Kidney (tissue), 14 donors: ENCODE measurements around the gene AKAP6. TPM values are rescaled to one million over a fixed set of nuclear protein-coding genes. Genes with fewer than 3 reads are reported as not detected.

ENCODE experiments used
- DNase-seq, 5 donors: peaks; one replicate each; pipeline ENCODE4 v3.0.0-alpha.2; 2013 to 2020
- FAIRE-seq: peaks from 2 replicates; lab custom pipeline; 2012; peaks lifted over from hg19 to GRCh38; lab: Jason Lieb, UNC
- H3K27ac ChIP-seq, 2 donors: one replicate each; pipeline ENCODE4 v1.7.0; 2013; ENCODE audit warnings: low read depth in 2 of 2, low read length in 2 of 2, inconsistent platforms in 1 of 2
- H3K27me3 ChIP-seq: one replicate; pipeline ENCODE4 v1.7.1; 2013; ENCODE audit warnings: low read length, inconsistent platforms; ENCODE audit not compliant: control insufficient read depth, insufficient read depth
- H3K36me3 ChIP-seq, 3 donors: one replicate each; pipeline versions ENCODE4 v1.7.0 to v1.7.1; 2013; ENCODE audit warnings: low read length in 3 of 3, control low read depth in 1 of 3, inconsistent platforms in 1 of 3; ENCODE audit not compliant: insufficient read depth in 3 of 3, control insufficient read depth in 2 of 3
- H3K4me1 ChIP-seq, 3 donors: one replicate each; pipeline versions ENCODE4 v1.7.0 to v1.7.1; 2013; ENCODE audit warnings: low read length in 3 of 3, inconsistent platforms in 1 of 3, low read depth in 1 of 3; ENCODE audit not compliant: control insufficient read depth in 2 of 3, insufficient read depth in 2 of 3
- H3K4me3 ChIP-seq, 3 donors: one replicate each; pipeline versions ENCODE4 v1.7.0 to v1.8.1; 2013; ENCODE audit warnings: low read length in 3 of 3, control low read depth in 1 of 3, inconsistent platforms in 1 of 3
- H3K9ac ChIP-seq, 3 donors: one replicate each; pipeline versions ENCODE4 v1.7.0 to v1.7.1; 2013; ENCODE audit warnings: low read length in 3 of 3, control low read depth in 1 of 3, inconsistent platforms in 1 of 3
- H3K9me3 ChIP-seq, 3 donors: one replicate each; pipeline versions ENCODE4 v1.7.0 to v1.7.1; 2013; ENCODE audit warnings: low read length in 3 of 3, control low read depth in 1 of 3, inconsistent platforms in 1 of 3; ENCODE audit not compliant: control insufficient read depth in 2 of 3, insufficient read depth in 1 of 3
- CTCF ChIP-seq: IDR thresholded peaks from 3 replicates; pipeline ENCODE4 v1.5.1; 2012; ENCODE audit warnings: mild to moderate bottlenecking, moderate library complexity, borderline replicate concordance; ENCODE audit not compliant: insufficient read depth; ENCODE audit errors: extremely low read depth
- intact Hi-C: fragments of 100-400 bp; cut with DNase I; formaldehyde crosslinking; loops from one replicate; pipeline ENCODE4 v1.11.1; 2022
- polyA plus RNA-seq: library from polyadenylated mRNA; stranded (reverse); fragments of 350-450 nt; fragmentation: Illumina TruSeq; extraction: RNeasy Lipid Tissue Mini Kit (QIAGEN cat#74804); gene quantifications from one replicate; pipeline ENCODE4 v1.2.3, GENCODE V29; 2014; ENCODE audit warnings: low read depth, low replicate concordance; ENCODE audit not compliant: insufficient read depth
- total RNA-seq: library from RNA; stranded (reverse); fragmentation: NEBNext Ultra II Directional; extraction: Animal tissue kit (Norgen Biotek cat#: 25700); gene quantifications from one replicate; pipeline ENCODE4 v1.2.1, GENCODE V29; 2021
- donor health status: control.
- donor health status: control.
- donor health status: control.
- donor health status: control.
- donor health status: control.
- donor health status: DM: yes; HTN: yes; CAD: no.
- donor health status: Normal renal cell carcinoma (clear cell type).

AKAP6 gene
- total and polyA plus RNA-seq, 2 donors from 2014 or later, result 0.92 to 10.5 TPM

GRCh38 chr14:32620303-32620702, 291.2 kb downstream of the AKAP6 start:
- no peak for DNase-seq
- TF ChIP-seq CTCF, result no peak
- no peak overlapping the region for H3K4me3 ChIP-seq
- H3K4me1 ChIP-seq, result no peaks in the 10 kb centered on the region
- intact Hi-C loops, result no loop called here
- H3K9ac ChIP-seq, result no peak overlapping the region
- H3K9me3 ChIP-seq, result no peaks in the 10 kb centered on the region
- H3K27ac ChIP-seq, result no peak overlapping the region
- H3K27me3 ChIP-seq, result no peaks in the 10 kb centered on the region
- FAIRE-seq, result no peak
- no peaks in the 10 kb centered on the region for H3K36me3 ChIP-seq

- H3K27ac ChIP-seq, result no peak overlapping the region
- H3K4me3 ChIP-seq, result no peak overlapping the region
- H3K27me3 ChIP-seq, result no peaks in the 10 kb centered on the region
- TF ChIP-seq CTCF, result no peak
- no peak for DNase-seq
- no peaks in the 10 kb centered on the region for H3K36me3 ChIP-seq
- intact Hi-C loops, result no loop called here
- H3K9me3 ChIP-seq, result no peaks in the 10 kb centered on the region
- H3K9ac ChIP-seq, result no peak overlapping the region
- no peaks in the 10 kb centered on the region for H3K4me1 ChIP-seq
- no peak for FAIRE-seq
These were observed 291.6 kb downstream of the AKAP6 start for GRCh38 chr14:32620724-32621123.

GRCh38 chr14:32621585-32621984, 292.5 kb downstream of the AKAP6 start:
- H3K4me3 ChIP-seq, result no peak overlapping the region
- H3K27ac ChIP-seq, result no peak overlapping the region
- no peak for TF ChIP-seq CTCF
- FAIRE-seq, result no peak
- H3K36me3 ChIP-seq, result no peaks in the 10 kb centered on the region
- no peak for DNase-seq
- no peaks in the 10 kb centered on the region for H3K9me3 ChIP-seq
- no peaks in the 10 kb centered on the region for H3K27me3 ChIP-seq
- H3K4me1 ChIP-seq, result no peaks in the 10 kb centered on the region
- H3K9ac ChIP-seq, result no peak overlapping the region
- intact Hi-C loops, result no loop called here

DNA sequence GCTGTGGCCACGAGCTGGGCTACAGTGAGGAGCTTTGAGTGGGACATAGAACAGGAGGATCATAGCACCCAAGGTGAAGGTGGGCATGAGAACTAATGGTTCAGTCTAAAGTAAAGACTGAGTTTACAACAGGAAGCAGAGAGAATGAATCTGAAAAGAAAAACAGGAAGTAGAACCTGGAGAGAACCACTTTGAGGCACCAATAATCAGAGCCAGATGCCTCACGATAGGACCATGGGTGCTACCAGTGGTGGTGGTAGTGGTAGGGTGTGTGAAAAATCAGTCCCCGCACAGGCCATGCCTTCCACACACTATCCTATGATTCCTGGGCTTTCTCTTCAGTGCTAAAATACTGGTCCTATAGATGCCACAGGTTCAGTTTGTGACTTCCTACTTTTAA, 293.6 kb downstream of the AKAP6 start:
- intact Hi-C loops, result no loop called here
- no peaks in the 10 kb centered on the region for H3K4me1 ChIP-seq
- H3K9me3 ChIP-seq, result no peaks in the 10 kb centered on the region
- no peak overlapping the region for H3K4me3 ChIP-seq
- H3K9ac ChIP-seq, result no peak overlapping the region
- no peaks in the 10 kb centered on the region for H3K27me3 ChIP-seq
- FAIRE-seq (no peak), DNase-seq (no peak)
- H3K27ac ChIP-seq, result no peak overlapping the region
- no peaks in the 10 kb centered on the region for H3K36me3 ChIP-seq
- no peak for TF ChIP-seq CTCF
